Measurements from ENCODE around the gene DDX47.

Gene DDX47

GRCh38 chr12:12786351-12786705, 26.8 kb upstream of the DDX47 start:
- Histone ChIP-seq H3K36me3 (no peaks in the 10 kb centered on the region), H3K4me3 (peak overlapping the region; percentile 63 to 64), H3K27ac (peak overlapping the region; percentile 80 to 91), H3K27me3 (no peaks in the 10 kb centered on the region), H3K4me1 (peaks cover 0 to 42% (median 19%) of the 10 kb centered on the region in 4 donors), H3K9me3 (no peaks in the 10 kb centered on the region)
- TF ChIP-seq CTCF (IDR thresholded peaks at IDR 0.05): no peak
- DNase-seq: no peak
- intact Hi-C loops (cut with DNase I; ENCODE audit: low total_unique reads): loop anchor here (5.0 kb wide), 2 partner anchors 69 to 106 kb away; partner anchors contain the start of genes CDKN1B and GPRC5A

GRCh38 chr12:12786706-12787601, 26.2 kb upstream of the DDX47 start:
- intact Hi-C loops (cut with DNase I; ENCODE audit: low total_unique reads): loop anchor here (5.0 kb wide), 2 partner anchors 70 to 105 kb away; partner anchors contain the start of genes CDKN1B and GPRC5A
- no peaks in the 10 kb centered on the region for H3K9me3 ChIP-seq
- peak overlapping the region; percentile 80 to 91 for H3K27ac ChIP-seq
- no peaks in the 10 kb centered on the region for H3K27me3 ChIP-seq
- H3K4me3 ChIP-seq: peak overlapping the region; percentile 63 to 64
- TF ChIP-seq CTCF (IDR thresholded peaks at IDR 0.05): peak; percentile 12 to 52
- peaks cover 0 to 48% (median 21%) of the 10 kb centered on the region in 4 donors for H3K4me1 ChIP-seq
- peak; percentile 75 to 92 for DNase-seq
- no peaks in the 10 kb centered on the region for H3K36me3 ChIP-seq

- TF ChIP-seq CTCF (IDR thresholded peaks at IDR 0.05): no peak
- Histone ChIP-seq H3K4me1 (peaks cover 0 to 53% (median 23%) of the 10 kb centered on the region in 4 donors), H3K9me3 (no peaks in the 10 kb centered on the region), H3K36me3 (no peaks in the 10 kb centered on the region), H3K27ac (peak overlapping the region; percentile 80 to 91), H3K4me3 (peak overlapping the region; percentile 63 to 64), H3K27me3 (no peaks in the 10 kb centered on the region)
- intact Hi-C loops (cut with DNase I; ENCODE audit: low total_unique reads): loop anchor here (5.0 kb wide), 2 partner anchors 71 to 104 kb away; partner anchors contain the start of genes CDKN1B and GPRC5A
- no peak for DNase-seq
These were observed 25.0 kb upstream of the DDX47 start for GRCh38 chr12:12788131-12788530.

GRCh38 chr12:12788675-12789368, 24.3 kb upstream of the DDX47 start:
- Histone ChIP-seq H3K9me3 (no peaks in the 10 kb centered on the region), H3K4me3 (no peak overlapping the region), H3K27me3 (no peaks in the 10 kb centered on the region), H3K27ac (peak overlapping the region; percentile 80 to 91), H3K4me1 (peaks cover 0 to 53% (median 23%) of the 10 kb centered on the region in 4 donors), H3K36me3 (no peaks in the 10 kb centered on the region)
- peak; percentile 52 to 75 for DNase-seq
- intact Hi-C loops (cut with DNase I; ENCODE audit: low total_unique reads): loop anchor here (5.0 kb wide), 2 partner anchors 72 to 103 kb away; partner anchors contain the start of genes CDKN1B and GPRC5A
- peak; percentile 71 to 72 for TF ChIP-seq CTCF (IDR thresholded peaks at IDR 0.05)

- no peak overlapping the region for H3K27ac ChIP-seq
- H3K4me3 ChIP-seq: no peak overlapping the region
- no peaks in the 10 kb centered on the region for H3K36me3 ChIP-seq
- H3K9me3 ChIP-seq: no peaks in the 10 kb centered on the region
- intact Hi-C loops (cut with DNase I; ENCODE audit: low total_unique reads): no loop called here
- no peak for TF ChIP-seq CTCF (IDR thresholded peaks at IDR 0.05)
- no peaks in the 10 kb centered on the region for H3K27me3 ChIP-seq
- H3K4me1 ChIP-seq: peaks cover 0 to 39% (median 20%) of the 10 kb centered on the region in 4 donors
- no peak for DNase-seq
These were observed 22.2 kb upstream of the DDX47 start for GRCh38 chr12:12790956-12791355.
